ENCODE measurements around the gene MLIP.

MLIP gene

GRCh38 chr6:54156650-54157250, 45.5 kb downstream of the MLIP start:
- DNase-seq (ENCODE audit: low read depth) = no peak
- TF ChIP-seq POLR2A (IDR thresholded peaks at IDR 0.05; ENCODE audit: extremely low read depth, insufficient read length) (no peak), MAX (IDR thresholded peaks at IDR 0.05; ENCODE audit: low read depth, low read length) (no peak), CTCF (IDR thresholded peaks at IDR 0.05; ENCODE audit: low read depth, low read length) (no peak), MYC (IDR thresholded peaks at IDR 0.05; ENCODE audit: low read depth, low read length) (no peak)
- no peak overlapping the region for H3K4me3 ChIP-seq (ENCODE audit: low read depth, low read length)

DNA sequence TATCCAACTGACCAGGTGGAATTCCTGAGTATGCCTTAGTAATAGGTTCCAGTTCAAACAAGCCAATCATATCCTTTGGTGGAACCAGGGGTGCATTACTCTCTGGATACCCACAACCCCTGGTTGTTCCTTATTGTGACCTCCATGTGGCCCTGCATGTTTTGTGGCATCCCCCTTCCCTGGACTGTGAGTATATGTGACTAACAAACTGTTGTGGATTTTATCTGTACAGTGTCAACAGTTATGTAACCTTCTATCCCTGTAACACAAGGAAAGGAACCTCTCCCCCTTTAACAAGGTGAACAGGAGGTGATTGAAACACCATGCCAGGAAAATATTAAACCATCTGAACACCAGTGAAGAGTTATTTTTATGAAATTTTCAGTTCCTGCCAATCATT, 46.2 kb downstream of the MLIP start:
- TF ChIP-seq MAX (IDR thresholded peaks at IDR 0.05; ENCODE audit: low read depth, low read length) (no peak), POLR2A (IDR thresholded peaks at IDR 0.05; ENCODE audit: extremely low read depth, insufficient read length) (no peak), MYC (IDR thresholded peaks at IDR 0.05; ENCODE audit: low read depth, low read length) (no peak), CTCF (IDR thresholded peaks at IDR 0.05; ENCODE audit: low read depth, low read length) (no peak)
- no peak overlapping the region for H3K4me3 ChIP-seq (ENCODE audit: low read depth, low read length)

GRCh38 chr6:54173089-54173488, 61.8 kb downstream of the MLIP start:
- H3K4me3 ChIP-seq (ENCODE audit: low read depth, low read length) = no peak overlapping the region
- TF ChIP-seq MAX (IDR thresholded peaks at IDR 0.05; ENCODE audit: low read depth, low read length) (no peak), MYC (IDR thresholded peaks at IDR 0.05; ENCODE audit: low read depth, low read length) (no peak), POLR2A (IDR thresholded peaks at IDR 0.05; ENCODE audit: extremely low read depth, insufficient read length) (no peak), CTCF (IDR thresholded peaks at IDR 0.05; ENCODE audit: low read depth, low read length) (no peak)
- no peak for DNase-seq (ENCODE audit: low read depth)

More for the DNA sequence above, 46.2 kb downstream of the MLIP start:
- DNase-seq (ENCODE audit: low read depth) = no peak

DNA sequence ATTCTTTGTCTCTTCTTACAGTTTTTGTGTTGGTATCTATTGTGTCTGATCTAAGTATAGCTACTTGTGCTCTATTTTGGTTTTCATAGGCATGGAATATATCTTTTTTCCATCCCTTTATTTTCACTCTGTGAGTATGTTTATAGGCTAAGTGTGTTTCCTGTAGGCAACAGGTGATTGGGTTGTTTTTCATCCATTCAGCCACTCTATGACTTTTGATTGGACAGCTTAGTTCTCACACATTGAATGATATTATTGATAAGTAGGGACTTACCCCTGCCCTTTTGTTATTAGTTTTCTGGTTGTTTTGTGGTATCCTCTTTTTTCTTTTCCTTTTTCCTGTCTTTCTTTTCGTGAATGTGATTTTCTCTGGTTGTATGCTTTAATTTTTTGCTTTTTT, 67.9 kb downstream of the MLIP start:
- no peak for DNase-seq (ENCODE audit: low read depth)
- TF ChIP-seq POLR2A (IDR thresholded peaks at IDR 0.05; ENCODE audit: extremely low read depth, insufficient read length) = no peak
- no peak for TF ChIP-seq CTCF (IDR thresholded peaks at IDR 0.05; ENCODE audit: low read depth, low read length)
- no peak for TF ChIP-seq MAX (IDR thresholded peaks at IDR 0.05; ENCODE audit: low read depth, low read length)
- no peak for TF ChIP-seq MYC (IDR thresholded peaks at IDR 0.05; ENCODE audit: low read depth, low read length)
- no peak overlapping the region for H3K4me3 ChIP-seq (ENCODE audit: low read depth, low read length)

DNA sequence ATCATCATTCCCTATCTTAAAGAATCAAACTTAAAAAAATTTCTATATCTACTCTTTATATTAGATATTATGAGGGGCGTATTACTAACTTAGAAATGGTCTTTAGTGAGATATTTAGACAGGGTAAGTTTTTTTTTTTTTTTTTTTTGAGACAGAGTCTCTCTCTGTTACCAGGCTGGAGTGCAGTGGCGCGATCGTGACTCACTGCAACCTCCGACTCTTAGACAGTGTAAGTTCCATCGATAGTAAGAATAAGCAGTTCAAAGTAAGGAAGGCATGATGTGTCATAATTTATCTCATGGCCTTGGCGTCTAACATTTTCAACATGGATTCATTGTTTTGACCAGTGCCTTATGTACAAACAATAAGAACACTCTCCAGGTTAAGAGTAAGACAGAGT, 72.4 kb downstream of the MLIP start:
- DNase-seq (ENCODE audit: low read depth) = no peak
- H3K4me3 ChIP-seq (ENCODE audit: low read depth, low read length) = no peak overlapping the region
- TF ChIP-seq POLR2A (IDR thresholded peaks at IDR 0.05; ENCODE audit: extremely low read depth, insufficient read length) (no peak), MYC (IDR thresholded peaks at IDR 0.05; ENCODE audit: low read depth, low read length) (no peak), CTCF (IDR thresholded peaks at IDR 0.05; ENCODE audit: low read depth, low read length) (no peak), MAX (IDR thresholded peaks at IDR 0.05; ENCODE audit: low read depth, low read length) (no peak)
